Rectal smooth muscle tissue (tissue), 1 donor: ENCODE data around the gene MYO16.
"Not testable (repeated sequence)": the region's sequence is repeated elsewhere in the genome, so short reads cannot be mapped to it uniquely, and the experiment has no call there.

Experiments
- H3K27ac ChIP-seq: one replicate; pipeline ENCODE4 v1.7.0; 2013; ENCODE audit warnings: low read depth, low read length, inconsistent platforms
- H3K27me3 ChIP-seq: one replicate; pipeline ENCODE4 v1.7.0; 2013; ENCODE audit warnings: low read length; ENCODE audit not compliant: control insufficient read depth, insufficient read depth
- H3K36me3 ChIP-seq: one replicate; pipeline ENCODE4 v1.7.0; 2013; ENCODE audit warnings: low read length; ENCODE audit not compliant: control insufficient read depth, insufficient read depth
- H3K4me1 ChIP-seq: one replicate; pipeline ENCODE4 v1.7.0; 2013; ENCODE audit warnings: low read length; ENCODE audit not compliant: control insufficient read depth, insufficient read depth
- H3K4me3 ChIP-seq: one replicate; pipeline ENCODE4 v1.7.0; 2013; ENCODE audit warnings: low read length
- H3K9ac ChIP-seq: one replicate; pipeline ENCODE4 v1.7.0; 2013; ENCODE audit warnings: low read length

MYO16 gene

GRCh38 chr13:108963846-108964600, 334.6 kb downstream of the MYO16 start:
- Histone ChIP-seq H3K4me3 (no peak overlapping the region), H3K4me1 (no peaks in the 10 kb centered on the region), H3K9ac (no peak overlapping the region), H3K27me3 (no peaks in the 10 kb centered on the region), H3K36me3 (no peaks in the 10 kb centered on the region), H3K27ac (no peak overlapping the region)

- Histone ChIP-seq H3K4me3 (no peak overlapping the region), H3K27ac (no peak overlapping the region), H3K27me3 (no peaks in the 10 kb centered on the region), H3K36me3 (no peaks in the 10 kb centered on the region), H3K4me1 (no peaks in the 10 kb centered on the region), H3K9ac (no peak overlapping the region)
These were observed 335.2 kb downstream of the MYO16 start for GRCh38 chr13:108964606-108965005.

GRCh38 chr13:108967371-108967770, 338.0 kb downstream of the MYO16 start:
- no peaks in the 10 kb centered on the region for H3K4me1 ChIP-seq
- H3K36me3 ChIP-seq, result no peaks in the 10 kb centered on the region
- no peak overlapping the region for H3K27ac ChIP-seq
- no peaks in the 10 kb centered on the region for H3K27me3 ChIP-seq
- no peak overlapping the region for H3K9ac ChIP-seq
- no peak overlapping the region for H3K4me3 ChIP-seq

- H3K4me3 ChIP-seq, result no peak overlapping the region
- H3K9ac ChIP-seq, result no peak overlapping the region
- no peaks in the 10 kb centered on the region for H3K4me1 ChIP-seq
- H3K27ac ChIP-seq, result no peak overlapping the region
- no peaks in the 10 kb centered on the region for H3K36me3 ChIP-seq
- no peaks in the 10 kb centered on the region for H3K27me3 ChIP-seq
These were observed 339.2 kb downstream of the MYO16 start for GRCh38 chr13:108968566-108968965.

DNA sequence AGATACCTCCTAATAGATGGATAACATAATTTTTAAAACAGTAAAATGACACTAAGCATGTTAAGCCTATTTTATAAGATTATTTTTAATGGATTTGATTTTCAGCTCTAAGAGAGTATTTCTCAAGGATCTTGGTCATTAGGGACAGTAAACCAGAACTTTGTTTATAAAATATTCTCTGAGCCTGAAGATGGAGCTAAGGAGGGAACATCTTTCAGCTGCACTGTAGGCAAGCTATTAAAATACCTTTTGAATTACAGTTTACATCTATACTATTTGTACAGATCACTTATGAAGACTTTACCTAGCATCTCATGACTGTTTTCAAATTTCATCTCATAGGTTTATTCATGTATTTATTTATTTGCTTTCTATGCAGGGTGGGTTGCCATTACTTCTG, 345.3 kb downstream of the MYO16 start:
- Histone ChIP-seq H3K4me1 (no peaks in the 10 kb centered on the region), H3K36me3 (no peaks in the 10 kb centered on the region), H3K9ac (no peak overlapping the region), H3K27ac (no peak overlapping the region), H3K4me3 (no peak overlapping the region), H3K27me3 (no peaks in the 10 kb centered on the region)

- H3K27me3 ChIP-seq, result no peaks in the 10 kb centered on the region
- no peak overlapping the region for H3K9ac ChIP-seq
- no peaks in the 10 kb centered on the region for H3K4me1 ChIP-seq
- no peaks in the 10 kb centered on the region for H3K36me3 ChIP-seq
- H3K4me3 ChIP-seq, result no peak overlapping the region
- H3K27ac ChIP-seq, result no peak overlapping the region
These were observed 350.8 kb downstream of the MYO16 start for GRCh38 chr13:108980237-108980636.

- H3K27me3 ChIP-seq, result no peaks in the 10 kb centered on the region
These were observed 352.0 kb downstream of the MYO16 start for GRCh38 chr13:108981407-108981806.

GRCh38 chr13:108983273-108983672, 353.9 kb downstream of the MYO16 start:
- Histone ChIP-seq H3K4me3 (no peak overlapping the region), H3K4me1 (no peaks in the 10 kb centered on the region), H3K27me3 (no peaks in the 10 kb centered on the region), H3K9ac (no peak overlapping the region), H3K36me3 (no peaks in the 10 kb centered on the region), H3K27ac (no peak overlapping the region)

More at GRCh38 chr13:108981407-108981806, 352.0 kb downstream of the MYO16 start:
- no peaks in the 10 kb centered on the region for H3K4me1 ChIP-seq
- no peak overlapping the region for H3K9ac ChIP-seq
- no peak overlapping the region for H3K4me3 ChIP-seq
- no peaks in the 10 kb centered on the region for H3K36me3 ChIP-seq
- H3K27ac ChIP-seq, result no peak overlapping the region

GRCh38 chr13:108984251-108984920, 355.0 kb downstream of the MYO16 start:
- H3K27me3 ChIP-seq, result no peaks in the 10 kb centered on the region

GRCh38 chr13:108985166-108985565, 355.8 kb downstream of the MYO16 start:
- Histone ChIP-seq H3K36me3 (no peaks in the 10 kb centered on the region), H3K9ac (no peak overlapping the region), H3K4me1 (no peaks in the 10 kb centered on the region), H3K27me3 (no peaks in the 10 kb centered on the region), H3K4me3 (no peak overlapping the region), H3K27ac (no peak overlapping the region)

More at GRCh38 chr13:108984251-108984920, 355.0 kb downstream of the MYO16 start:
- Histone ChIP-seq H3K4me1 (no peaks in the 10 kb centered on the region), H3K27ac (no peak overlapping the region), H3K36me3 (no peaks in the 10 kb centered on the region), H3K4me3 (no peak overlapping the region), H3K9ac (no peak overlapping the region)

DNA sequence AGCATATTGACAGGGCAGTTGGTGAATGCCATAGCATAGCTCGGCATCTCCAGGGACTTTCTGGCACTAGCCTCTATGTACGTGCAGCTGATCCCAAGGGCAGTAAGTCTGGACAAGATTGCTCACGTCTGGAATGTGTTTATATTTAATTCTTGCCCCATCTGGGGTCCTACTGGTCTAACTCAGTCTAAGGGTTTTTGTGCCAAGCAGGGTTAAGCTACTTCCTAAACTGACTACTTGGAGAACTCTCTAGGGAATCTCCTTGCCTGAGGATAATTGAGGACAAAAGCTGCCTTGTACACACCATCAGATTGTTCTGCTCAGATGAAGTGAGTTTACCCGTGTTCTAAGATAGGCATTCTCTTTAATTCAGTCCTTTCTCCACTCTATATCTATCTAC, 358.1 kb downstream of the MYO16 start:
- no peaks in the 10 kb centered on the region for H3K4me1 ChIP-seq
- no peak overlapping the region for H3K4me3 ChIP-seq
- no peaks in the 10 kb centered on the region for H3K27me3 ChIP-seq
- no peaks in the 10 kb centered on the region for H3K36me3 ChIP-seq
- H3K27ac ChIP-seq, result no peak overlapping the region
- H3K9ac ChIP-seq, result no peak overlapping the region

GRCh38 chr13:108987944-108988343, 358.5 kb downstream of the MYO16 start:
- no peaks in the 10 kb centered on the region for H3K27me3 ChIP-seq
- no peaks in the 10 kb centered on the region for H3K4me1 ChIP-seq
- no peaks in the 10 kb centered on the region for H3K36me3 ChIP-seq
- H3K4me3 ChIP-seq, result no peak overlapping the region
- no peak overlapping the region for H3K9ac ChIP-seq
- no peak overlapping the region for H3K27ac ChIP-seq

DNA sequence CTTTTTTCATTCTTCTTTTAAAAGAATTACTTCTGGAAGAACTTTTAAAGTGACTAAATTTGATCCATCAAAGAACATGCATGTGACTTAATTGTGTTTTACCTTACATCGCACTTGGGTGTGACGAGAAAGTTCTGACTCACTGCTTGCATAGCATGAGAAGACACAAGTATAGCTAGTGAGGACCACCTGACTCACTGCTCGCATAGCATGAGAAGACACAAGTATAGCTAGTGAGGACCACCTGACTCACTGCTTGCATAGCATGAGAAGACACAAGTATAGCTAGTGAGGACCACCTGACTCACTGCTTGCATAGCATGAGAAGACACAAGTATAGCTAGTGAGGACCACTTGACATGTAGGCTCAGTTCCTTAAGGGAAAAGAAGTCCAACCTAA, 362.0 kb downstream of the MYO16 start:
- not testable (repeated sequence) for H3K4me3 ChIP-seq, H3K27me3 ChIP-seq, H3K36me3 ChIP-seq, H3K27ac ChIP-seq, H3K9ac ChIP-seq, H3K4me1 ChIP-seq
